PFSK-1 (cell line): ENCODE data around the gene COX11.

Source experiments
- POLR2AphosphoS5 ChIP-seq: IDR thresholded peaks from 2 replicates; pipeline ENCODE4 v1.6.1; 2012; ENCODE audit warnings: low read depth, mild to moderate bottlenecking, control low read depth, low read length, moderate library complexity
- TAF1 ChIP-seq: IDR thresholded peaks from 2 replicates; pipeline ENCODE4 v1.6.1; 2012; ENCODE audit warnings: low read length, control low read depth, borderline replicate concordance; ENCODE audit not compliant: insufficient read depth

DNA sequence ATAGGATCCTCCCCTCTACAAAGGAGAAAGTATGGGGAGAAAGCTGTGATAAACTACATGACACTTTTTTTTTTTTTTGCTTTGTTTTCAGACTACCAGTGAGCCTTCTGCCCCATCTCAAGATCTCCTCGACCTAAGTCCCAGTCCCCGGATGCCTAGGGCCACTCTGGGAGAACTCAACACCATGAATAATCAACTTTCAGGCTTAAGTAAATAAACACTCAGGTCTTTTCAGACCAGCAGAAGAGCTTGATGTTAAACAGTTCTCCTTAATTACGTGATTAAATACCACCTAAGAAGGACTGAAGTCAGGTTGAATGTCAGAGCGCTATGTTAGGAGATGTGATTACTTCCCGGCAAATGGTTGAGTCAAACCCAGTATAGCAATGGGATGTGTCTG lies 31.4 kb downstream of the COX11 start:
- TF ChIP-seq POLR2AphosphoS5 (no peak), TAF1 (no peak)
